Transverse colon (tissue), 4 donors: Measurements from ENCODE around the gene SEMA6B. TPM values are rescaled to one million over a fixed set of nuclear protein-coding genes. Genes with fewer than 3 reads are reported as not detected.

ENCODE experiments used
- DNase-seq: peaks from one replicate; pipeline ENCODE4 v3.0.0-alpha.2; 2019
- H3K27ac ChIP-seq, 4 donors: fragments of 200-600 bp; sonication (generic); 2 replicates each; pipeline ENCODE4 v1.5.1; 2016 to 2018; ENCODE audit warnings: inconsistent platforms in 4 of 4
- H3K27me3 ChIP-seq: fragments of 200-600 bp; sonication (generic); 2 replicates; pipeline ENCODE4 v1.5.1; 2017; ENCODE audit warnings: inconsistent platforms
- H3K36me3 ChIP-seq, 4 donors: fragments of 200-600 bp; sonication (generic); 2 replicates each; pipeline ENCODE4 v1.5.1; 2017 to 2019; ENCODE audit warnings: inconsistent platforms in 4 of 4
- H3K4me1 ChIP-seq, 4 donors: fragments of 200-600 bp; sonication (generic); 2 replicates each; pipeline ENCODE4 v1.5.1; 2017 to 2020; ENCODE audit warnings: inconsistent platforms in 4 of 4
- H3K4me3 ChIP-seq, 4 donors: fragments of 200-600 bp; sonication (generic); 1 replicate in 1 of 4; 2 replicates in 3 of 4; pipeline versions ENCODE4 v1.5.1 to v1.6.1; 2017 to 2019; ENCODE audit warnings: inconsistent platforms in 4 of 4
- H3K9me3 ChIP-seq, 2 donors: fragments of 200-600 bp; sonication (generic); 2 replicates each; pipeline ENCODE4 v1.5.1; 2017 to 2019; ENCODE audit warnings: inconsistent platforms in 2 of 2
- CTCF ChIP-seq, 5 experiments: fragments of 200-600 bp in 3 of 5; fragments of 450-650 bp in 2 of 5; sonication (generic) in 3 of 5; IDR thresholded peaks; 1 replicate in 2 of 5; 2 replicates in 3 of 5; pipeline ENCODE4 v1.5.1; 2016 to 2017; ENCODE audit warnings: antibody characterized with exemption in 5 of 5, inconsistent platforms in 3 of 5, mild to moderate bottlenecking in 2 of 5, moderate library complexity in 1 of 5
- EP300 ChIP-seq: sonication (generic); formaldehyde crosslinking; IDR thresholded peaks from one replicate; pipeline ENCODE4 v1.6.1; 2017; ENCODE audit warnings: antibody characterized with exemption, low read depth
- POLR2A ChIP-seq: fragments of 450-650 bp; IDR thresholded peaks from one replicate; pipeline ENCODE4 v1.6.1; 2016; ENCODE audit warnings: antibody characterized with exemption, mild to moderate bottlenecking, moderate library complexity
- POLR2AphosphoS5 ChIP-seq, 3 donors: sonication (generic); formaldehyde crosslinking; IDR thresholded peaks; one replicate each; pipeline ENCODE4 v1.6.1; 2016; ENCODE audit warnings: antibody characterized with exemption in 3 of 3
- WGBS, 2 donors: methylation state at CpG; one replicate each; pipeline ENCODE4 v1.1.5; 2018; ENCODE audit warnings: low coverage in 1 of 2; 5-methylcytosine and 5-hydroxymethylcytosine counted together
- in situ Hi-C, 4 donors: fragments of 200-750 bp; cut with MboI; loops; one replicate each; pipeline versions ENCODE4 v1.15.0 to v1.15.1; 2017; ENCODE audit warnings: low sequenced_read_pairs in 3 of 4, low pct_ligation_motif_present in 1 of 4, low pct_unique_long_range_greater_than_20kb in 1 of 4
- intact Hi-C: fragments of 100-400 bp; cut with DNase I; formaldehyde crosslinking; loops from one replicate; pipeline ENCODE4 v1.15.1; 2023; ENCODE audit warnings: low total_unique reads
- total RNA-seq, 4 donors: library from RNA; depleted of rRNA; stranded (reverse); fragments of >200 nt; gene quantifications; one replicate each; pipeline ENCODE4 v1.1.0, GENCODE V29; 2016

The SEMA6B gene
- total RNA-seq, 4 donors from 2014 or later: 1.00 to 4.1 (median 1.7) TPM

- Histone ChIP-seq H3K27me3 (peaks cover 64% of the 10 kb centered on the region), H3K4me1 (peaks cover 0 to 7% (median 6%) of the 10 kb centered on the region in 4 donors), H3K27ac (no peak overlapping the region), H3K4me3 (no peak overlapping the region), H3K36me3 (no peaks in the 10 kb centered on the region), H3K9me3 (no peaks in the 10 kb centered on the region)
- intact Hi-C loops: loop anchor here (10.0 kb wide), 1 partner anchor 1345 kb away; no protein-coding TSS in a partner anchor
- in situ Hi-C loops: no loop called here
- TF ChIP-seq POLR2AphosphoS5 (IDR thresholded peaks at IDR 0.05) (no peak), CTCF (IDR thresholded peaks at IDR 0.05) (no peak), EP300 (no peak)
- no peak for DNase-seq
- 84% methylated on average over 10 of the region's 10 CpGs; no CpG with 5 or more reads in 1 of the 2 donors for WGBS, 2 donors
These were observed 40.6 kb upstream of the SEMA6B start for GRCh38 chr19:4600082-4600481.

GRCh38 chr19:4598712-4599111 lies 39.2 kb upstream of the SEMA6B start:
- in situ Hi-C loops (no loop called here), intact Hi-C loops (loop anchor here (10.0 kb wide), 1 partner anchor 164 kb away; no protein-coding TSS in a partner anchor)
- H3K36me3 ChIP-seq: no peaks in the 10 kb centered on the region
- H3K27me3 ChIP-seq: peaks cover 69% of the 10 kb centered on the region
- TF ChIP-seq CTCF (IDR thresholded peaks at IDR 0.05): no peak
- TF ChIP-seq EP300: no peak
- TF ChIP-seq POLR2AphosphoS5 (IDR thresholded peaks at IDR 0.05): no peak
- no peak for TF ChIP-seq POLR2A
- H3K9me3 ChIP-seq: no peaks in the 10 kb centered on the region
- peaks cover 0 to 7% (median 6%) of the 10 kb centered on the region in 4 donors for H3K4me1 ChIP-seq
- DNase-seq: no peak
- H3K4me3 ChIP-seq: no peak overlapping the region
- H3K27ac ChIP-seq: no peak overlapping the region
- WGBS, 2 donors: 13% methylated on average over 8 of the region's 17 CpGs; no CpG with 5 or more reads in 1 of the 2 donors

GRCh38 chr19:4597975-4598671 lies 38.6 kb upstream of the SEMA6B start:
- DNase-seq: peak; percentile 40
- in situ Hi-C loops: no loop called here
- Histone ChIP-seq H3K27ac (no peak overlapping the region), H3K27me3 (peaks cover 75% of the 10 kb centered on the region), H3K4me3 (peak overlapping the region in 1 of 4 donors; percentile 2), H3K36me3 (no peaks in the 10 kb centered on the region), H3K4me1 (peaks cover 0 to 7% (median 6%) of the 10 kb centered on the region in 4 donors), H3K9me3 (no peaks in the 10 kb centered on the region)
- no peak for TF ChIP-seq POLR2AphosphoS5 (IDR thresholded peaks at IDR 0.05)
- TF ChIP-seq POLR2A: no peak
- no peak for TF ChIP-seq CTCF (IDR thresholded peaks at IDR 0.05)
- no peak for TF ChIP-seq EP300
- intact Hi-C loops: loop anchor here (10.0 kb wide), 1 partner anchor 163 kb away; no protein-coding TSS in a partner anchor
- WGBS, 2 donors: 3% methylated on average over 31 of the region's 32 CpGs; no CpG with 5 or more reads in 1 of the 2 donors

GRCh38 chr19:4597278-4597974 lies 37.9 kb upstream of the SEMA6B start:
- Histone ChIP-seq H3K4me1 (peaks cover 0 to 7% (median 6%) of the 10 kb centered on the region in 4 donors), H3K27me3 (peaks cover 81% of the 10 kb centered on the region), H3K27ac (no peak overlapping the region), H3K36me3 (no peaks in the 10 kb centered on the region), H3K4me3 (no peak overlapping the region), H3K9me3 (no peaks in the 10 kb centered on the region)
- WGBS, 2 donors: 16% methylated on average over 25 of the region's 27 CpGs; no CpG with 5 or more reads in 1 of the 2 donors
- in situ Hi-C loops: no loop called here
- DNase-seq: no peak
- TF ChIP-seq EP300: no peak
- no peak for TF ChIP-seq POLR2AphosphoS5 (IDR thresholded peaks at IDR 0.05)
- TF ChIP-seq CTCF (IDR thresholded peaks at IDR 0.05): no peak
- no peak for TF ChIP-seq POLR2A
- intact Hi-C loops: loop anchor here (10.0 kb wide), 1 partner anchor 163 kb away; no protein-coding TSS in a partner anchor
